ENCODE measurements around the gene CEP135.
"Not testable (repeated sequence)": the region's sequence is repeated elsewhere in the genome, so short reads cannot be mapped to it uniquely, and the experiment has no call there.

CEP135 gene

GRCh38 chr4:55965585-55965984 lies 16.8 kb downstream of the CEP135 start:
- no peak overlapping the region for H3K27ac ChIP-seq (ENCODE audit: low read length, poor library complexity, severe bottlenecking)
- DNase-seq, result no peak
- H3K14ac ChIP-seq (ENCODE audit: low read length in 2 of 2), result no peak overlapping the region
- H3K36me3 ChIP-seq (ENCODE audit: control insufficient read depth in 1 of 2, insufficient read depth in 2 of 2, low read depth in 1 of 2, low read length in 2 of 2), result peaks cover 6 to 34% of the 10 kb centered on the region in 2 experiments
- H2BK15ac ChIP-seq (ENCODE audit: low read depth, poor library complexity, severe bottlenecking), result no peak overlapping the region
- no peaks in the 10 kb centered on the region for H3K4me1 ChIP-seq (ENCODE audit: control insufficient read depth, insufficient read depth, low read depth, low read length)
- no peak overlapping the region for H3K9ac ChIP-seq (ENCODE audit: low read length)
- no peak overlapping the region for H2BK12ac ChIP-seq (ENCODE audit: low read length in 2 of 2)
- H3K27me3 ChIP-seq (ENCODE audit: control insufficient read depth in 1 of 2, insufficient read depth in 1 of 2, low read length in 2 of 2), result no peaks in the 10 kb centered on the region
- no peak overlapping the region for H2BK5ac ChIP-seq (ENCODE audit: low read depth, low read length, poor library complexity, severe bottlenecking)
- no peak overlapping the region for H4K8ac ChIP-seq (ENCODE audit: low read length)
- WGBS, result 99% methylated on average over 4 of the region's 4 CpGs
- H2BK120ac ChIP-seq (ENCODE audit: low read depth, low read length), result no peak overlapping the region
- no peak overlapping the region for H3K4me3 ChIP-seq (ENCODE audit: insufficient read depth in 1 of 2, low read depth in 1 of 2, low read length in 2 of 2)
- no peak overlapping the region for H3K23ac ChIP-seq (ENCODE audit: low read length in 2 of 2)
- no peak overlapping the region for H3K18ac ChIP-seq (ENCODE audit: low read depth in 1 of 2, low read length in 2 of 2)
- no peaks in the 10 kb centered on the region for H3K79me1 ChIP-seq (replicated peaks; ENCODE audit: low read length, poor library complexity, severe bottlenecking)
- H2AK5ac ChIP-seq (ENCODE audit: low read length, severe bottlenecking), result no peak overlapping the region
- H2AFZ ChIP-seq (ENCODE audit: low read depth, low read length), result no peak overlapping the region
- no peak overlapping the region for H3K4ac ChIP-seq (ENCODE audit: low read depth in 1 of 2, low read length in 2 of 2)
- H3K4me2 ChIP-seq (ENCODE audit: low read length, poor library complexity, severe bottlenecking), result no peak overlapping the region
- no peaks in the 10 kb centered on the region for H3K9me3 ChIP-seq (ENCODE audit: control insufficient read depth, low read length)
- H4K91ac ChIP-seq (ENCODE audit: low read length), result no peak overlapping the region

DNA sequence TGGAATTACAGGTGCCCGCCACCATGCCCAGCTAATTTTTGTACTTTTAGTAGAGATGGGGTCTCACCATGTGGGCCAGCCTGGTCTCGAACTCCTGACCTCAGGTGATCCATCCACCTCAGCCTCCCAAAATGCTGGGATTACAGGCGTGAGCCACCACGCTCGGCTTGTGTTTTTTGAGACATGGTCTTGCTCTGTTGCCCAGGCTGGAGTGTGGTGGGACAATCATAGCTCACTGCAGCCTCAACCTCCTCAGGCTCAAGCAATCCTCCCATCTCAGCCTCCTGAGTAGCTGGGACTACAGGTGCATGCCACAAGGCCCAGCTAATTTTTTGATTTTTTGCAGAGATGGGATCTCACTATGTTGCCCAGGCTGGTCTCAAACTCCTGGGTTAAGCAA lies 17.6 kb downstream of the CEP135 start:
- not testable (repeated sequence) for DNase-seq; H4K8ac ChIP-seq (ENCODE audit: low read length); H3K4me3 ChIP-seq (ENCODE audit: insufficient read depth in 1 of 2, low read depth in 1 of 2, low read length in 2 of 2); H4K91ac ChIP-seq (ENCODE audit: low read length); H2AK5ac ChIP-seq (ENCODE audit: low read length, severe bottlenecking); H3K9me3 ChIP-seq (ENCODE audit: control insufficient read depth, low read length); H3K27ac ChIP-seq (ENCODE audit: low read length, poor library complexity, severe bottlenecking); H2BK15ac ChIP-seq (ENCODE audit: low read depth, poor library complexity, severe bottlenecking); H3K27me3 ChIP-seq (ENCODE audit: control insufficient read depth in 1 of 2, insufficient read depth in 1 of 2, low read length in 2 of 2); H2AFZ ChIP-seq (ENCODE audit: low read depth, low read length); H2BK5ac ChIP-seq (ENCODE audit: low read depth, low read length, poor library complexity, severe bottlenecking); H2BK120ac ChIP-seq (ENCODE audit: low read depth, low read length); H3K23ac ChIP-seq (ENCODE audit: low read length in 2 of 2); H3K79me1 ChIP-seq (replicated peaks; ENCODE audit: low read length, poor library complexity, severe bottlenecking); H3K4me2 ChIP-seq (ENCODE audit: low read length, poor library complexity, severe bottlenecking); H3K18ac ChIP-seq (ENCODE audit: low read depth in 1 of 2, low read length in 2 of 2); H2BK12ac ChIP-seq (ENCODE audit: low read length in 2 of 2); H3K14ac ChIP-seq (ENCODE audit: low read length in 2 of 2); H3K9ac ChIP-seq (ENCODE audit: low read length); H3K4me1 ChIP-seq (ENCODE audit: control insufficient read depth, insufficient read depth, low read depth, low read length); H3K4ac ChIP-seq (ENCODE audit: low read depth in 1 of 2, low read length in 2 of 2)
- peaks cover 6 to 34% of the 10 kb centered on the region in 2 experiments for H3K36me3 ChIP-seq (ENCODE audit: control insufficient read depth in 1 of 2, insufficient read depth in 2 of 2, low read depth in 1 of 2, low read length in 2 of 2)
- WGBS, result 97% methylated on average over 5 of the region's 5 CpGs

- H3K4me2 ChIP-seq (ENCODE audit: low read length, poor library complexity, severe bottlenecking), result no peak overlapping the region
- H3K4me1 ChIP-seq (ENCODE audit: control insufficient read depth, insufficient read depth, low read depth, low read length), result no peaks in the 10 kb centered on the region
- H2AFZ ChIP-seq (ENCODE audit: low read depth, low read length), result no peak overlapping the region
- no peak overlapping the region for H3K9ac ChIP-seq (ENCODE audit: low read length)
- no peaks in the 10 kb centered on the region for H3K79me1 ChIP-seq (replicated peaks; ENCODE audit: low read length, poor library complexity, severe bottlenecking)
- no peaks in the 10 kb centered on the region for H3K9me3 ChIP-seq (ENCODE audit: control insufficient read depth, low read length)
- no peak overlapping the region for H2BK5ac ChIP-seq (ENCODE audit: low read depth, low read length, poor library complexity, severe bottlenecking)
- no CpG with 5 or more reads among the region's 1 CpG for WGBS
- peaks cover 3 to 41% of the 10 kb centered on the region in 2 experiments for H3K36me3 ChIP-seq (ENCODE audit: control insufficient read depth in 1 of 2, insufficient read depth in 2 of 2, low read depth in 1 of 2, low read length in 2 of 2)
- no peak overlapping the region for H2BK15ac ChIP-seq (ENCODE audit: low read depth, poor library complexity, severe bottlenecking)
- H3K23ac ChIP-seq (ENCODE audit: low read length in 2 of 2), result no peak overlapping the region
- no peak overlapping the region for H3K27ac ChIP-seq (ENCODE audit: low read length, poor library complexity, severe bottlenecking)
- no peak overlapping the region for H4K8ac ChIP-seq (ENCODE audit: low read length)
- no peaks in the 10 kb centered on the region for H3K27me3 ChIP-seq (ENCODE audit: control insufficient read depth in 1 of 2, insufficient read depth in 1 of 2, low read length in 2 of 2)
- H3K18ac ChIP-seq (ENCODE audit: low read depth in 1 of 2, low read length in 2 of 2), result no peak overlapping the region
- DNase-seq, result no peak
- no peak overlapping the region for H2BK12ac ChIP-seq (ENCODE audit: low read length in 2 of 2)
- no peak overlapping the region for H3K4ac ChIP-seq (ENCODE audit: low read depth in 1 of 2, low read length in 2 of 2)
- no peak overlapping the region for H4K91ac ChIP-seq (ENCODE audit: low read length)
- H3K14ac ChIP-seq (ENCODE audit: low read length in 2 of 2), result no peak overlapping the region
- no peak overlapping the region for H3K4me3 ChIP-seq (ENCODE audit: insufficient read depth in 1 of 2, low read depth in 1 of 2, low read length in 2 of 2)
- no peak overlapping the region for H2BK120ac ChIP-seq (ENCODE audit: low read depth, low read length)
- H2AK5ac ChIP-seq (ENCODE audit: low read length, severe bottlenecking), result no peak overlapping the region
These were observed 18.6 kb downstream of the CEP135 start for GRCh38 chr4:55967376-55967775.

DNA sequence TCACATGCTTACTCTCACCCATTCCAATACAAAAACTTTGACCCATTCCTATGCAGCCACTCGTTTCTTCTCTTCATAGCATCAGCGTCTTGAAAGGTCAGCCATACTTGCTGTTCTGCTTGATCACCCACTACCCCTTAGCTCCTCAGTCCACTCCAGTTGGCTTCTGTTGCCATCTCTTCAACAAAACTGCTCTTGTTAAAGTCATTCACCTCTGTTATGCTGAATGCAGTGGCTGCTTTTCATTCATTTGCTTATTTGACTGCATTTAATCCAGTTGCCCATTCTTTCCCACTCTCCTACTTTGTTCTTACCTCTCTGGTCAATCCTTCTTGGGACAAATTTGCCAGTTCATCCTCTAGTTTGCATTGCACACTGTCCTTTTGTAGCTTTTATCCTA lies 24.9 kb downstream of the CEP135 start:
- 94% methylated on average over 2 of the region's 2 CpGs for WGBS
- H3K9ac ChIP-seq (ENCODE audit: low read length), result no peak overlapping the region
- H3K4ac ChIP-seq (ENCODE audit: low read depth in 1 of 2, low read length in 2 of 2), result no peak overlapping the region
- H3K27me3 ChIP-seq (ENCODE audit: control insufficient read depth in 1 of 2, insufficient read depth in 1 of 2, low read length in 2 of 2), result no peaks in the 10 kb centered on the region
- peaks cover 3 to 45% of the 10 kb centered on the region in 2 experiments for H3K36me3 ChIP-seq (ENCODE audit: control insufficient read depth in 1 of 2, insufficient read depth in 2 of 2, low read depth in 1 of 2, low read length in 2 of 2)
- no peak overlapping the region for H3K27ac ChIP-seq (ENCODE audit: low read length, poor library complexity, severe bottlenecking)
- H2AK5ac ChIP-seq (ENCODE audit: low read length, severe bottlenecking), result no peak overlapping the region
- no peak overlapping the region for H2BK15ac ChIP-seq (ENCODE audit: low read depth, poor library complexity, severe bottlenecking)
- no peak overlapping the region for H2AFZ ChIP-seq (ENCODE audit: low read depth, low read length)
- H3K4me3 ChIP-seq (ENCODE audit: insufficient read depth in 1 of 2, low read depth in 1 of 2, low read length in 2 of 2), result no peak overlapping the region
- H3K18ac ChIP-seq (ENCODE audit: low read depth in 1 of 2, low read length in 2 of 2), result no peak overlapping the region
- H3K79me1 ChIP-seq (replicated peaks; ENCODE audit: low read length, poor library complexity, severe bottlenecking), result no peaks in the 10 kb centered on the region
- H4K8ac ChIP-seq (ENCODE audit: low read length), result no peak overlapping the region
- H2BK12ac ChIP-seq (ENCODE audit: low read length in 2 of 2), result no peak overlapping the region
- no peak overlapping the region for H3K4me2 ChIP-seq (ENCODE audit: low read length, poor library complexity, severe bottlenecking)
- no peak overlapping the region for H2BK5ac ChIP-seq (ENCODE audit: low read depth, low read length, poor library complexity, severe bottlenecking)
- H3K9me3 ChIP-seq (ENCODE audit: control insufficient read depth, low read length), result no peaks in the 10 kb centered on the region
- H3K4me1 ChIP-seq (ENCODE audit: control insufficient read depth, insufficient read depth, low read depth, low read length), result no peaks in the 10 kb centered on the region
- H2BK120ac ChIP-seq (ENCODE audit: low read depth, low read length), result no peak overlapping the region
- H3K14ac ChIP-seq (ENCODE audit: low read length in 2 of 2), result no peak overlapping the region
- no peak overlapping the region for H3K23ac ChIP-seq (ENCODE audit: low read length in 2 of 2)
- DNase-seq, result no peak
- no peak overlapping the region for H4K91ac ChIP-seq (ENCODE audit: low read length)

Measured in mesenchymal stem cell (in vitro differentiated cells and primary cell).